Adrenal gland (tissue), 5 donors: ENCODE measurements around the gene HSD17B2.

ENCODE experiments used
- CTCF ChIP-seq, 6 experiments: fragments of 450-650 bp in 4 of 6; fragments of 200-600 bp in 2 of 6; sonication (generic) in 1 of 6; IDR thresholded peaks; 1 replicate in 5 of 6; 2 replicates in 1 of 6; pipeline versions ENCODE4 v1.5.1 to v1.8.0; 2016 to 2021; ENCODE audit warnings: antibody characterized with exemption in 6 of 6, mild to moderate bottlenecking in 2 of 6, moderate library complexity in 1 of 6
- POLR2A ChIP-seq, 2 donors: fragments of 450-650 bp; IDR thresholded peaks; one replicate each; pipeline ENCODE4 v1.6.1; 2017; ENCODE audit warnings: antibody characterized with exemption in 2 of 2, mild to moderate bottlenecking in 2 of 2, moderate library complexity in 1 of 2
- donor health status: DM: no; HTN: no; CAD: no.

DNA sequence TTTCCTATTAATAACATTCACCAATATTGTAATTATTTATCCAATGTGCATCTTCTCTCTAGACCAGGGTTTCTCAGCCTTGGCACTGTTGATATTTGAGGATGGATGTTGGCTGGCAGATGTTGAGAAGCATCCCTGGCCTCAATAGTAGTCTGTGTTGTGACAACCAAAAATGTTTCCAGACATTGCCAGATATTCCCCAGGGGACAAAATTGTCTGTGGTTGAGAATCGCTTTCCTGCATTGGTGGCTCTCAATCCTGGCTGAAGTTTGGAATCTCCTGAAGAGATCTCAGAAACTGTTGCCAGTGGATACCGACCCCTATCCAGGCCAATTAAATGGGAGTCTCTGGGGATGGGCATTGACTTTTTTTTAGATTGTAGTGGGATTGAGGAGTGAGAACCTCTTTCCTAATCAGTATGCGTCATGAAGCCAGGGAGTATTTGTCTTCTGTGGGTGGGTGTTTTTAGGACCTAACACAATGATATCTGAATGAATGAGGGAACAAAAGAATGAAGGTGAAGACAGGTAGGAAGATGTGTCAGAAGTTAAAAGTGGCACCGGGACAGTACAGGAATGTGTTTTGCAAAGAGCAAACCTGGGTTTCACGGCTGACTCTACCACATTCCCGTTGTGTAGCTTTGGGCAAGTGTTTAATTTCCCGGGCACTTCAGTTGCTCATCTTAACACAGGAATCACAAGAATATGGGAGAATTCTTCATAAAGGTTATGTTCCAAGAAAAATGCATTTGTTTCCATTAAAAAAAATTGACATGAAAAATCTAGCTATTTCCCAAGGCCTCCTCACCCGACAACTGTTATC lies 24.3 kb downstream of the HSD17B2 start:
- TF ChIP-seq CTCF (IDR thresholded peaks at IDR 0.05): no peak
- no peak for TF ChIP-seq POLR2A (IDR thresholded peaks at IDR 0.05)
